Measurements from ENCODE around the gene ANO6.
"Not testable (repeated sequence)": the region's sequence is repeated elsewhere in the genome, so short reads cannot be mapped to it uniquely, and the experiment has no call there.

Gene ANO6

GRCh38 chr12:45298721-45299692 lies 83.1 kb downstream of the ANO6 start:
- Histone ChIP-seq H3K27ac (peak overlapping the region in 10 of 21 experiments; percentile 4 to 75 (median 36)), H3K4me3 (no peak overlapping the region)

- no peak overlapping the region for H3K27ac ChIP-seq
- H3K4me3 ChIP-seq, result no peak overlapping the region
Observed at GRCh38 chr12:45302621-45303369, 86.9 kb downstream of the ANO6 start.

- no peak overlapping the region for H3K4me3 ChIP-seq
- peak overlapping the region in 11 of 21 experiments; percentile 0 to 62 (median 36) for H3K27ac ChIP-seq
Observed at GRCh38 chr12:45303945-45304344, 88.0 kb downstream of the ANO6 start.

- no peak overlapping the region for H3K4me3 ChIP-seq
- H3K27ac ChIP-seq, result peak overlapping the region in 11 of 21 experiments; percentile 0 to 62 (median 38)
Observed at GRCh38 chr12:45304514-45305178, 88.8 kb downstream of the ANO6 start.

- Histone ChIP-seq H3K27ac (peak overlapping the region in 3 of 21 experiments; percentile 27 to 46 (median 35)), H3K4me3 (no peak overlapping the region)
Observed at GRCh38 chr12:45305907-45306306, 90.0 kb downstream of the ANO6 start.

- peak overlapping the region in 7 of 21 experiments; percentile 17 to 61 (median 40) for H3K27ac ChIP-seq
Observed at GRCh38 chr12:45309836-45310626, 94.1 kb downstream of the ANO6 start.

GRCh38 chr12:45310627-45310968 lies 94.7 kb downstream of the ANO6 start:
- Histone ChIP-seq H3K4me3 (no peak overlapping the region), H3K27ac (peak overlapping the region in 6 of 21 experiments; percentile 17 to 61 (median 42))

More at GRCh38 chr12:45309836-45310626, 94.1 kb downstream of the ANO6 start:
- no peak overlapping the region for H3K4me3 ChIP-seq

GRCh38 chr12:45312012-45312411 lies 96.1 kb downstream of the ANO6 start:
- Histone ChIP-seq H3K4me3 (no peak overlapping the region), H3K27ac (no peak overlapping the region)

- Histone ChIP-seq H3K4me3 (no peak overlapping the region), H3K27ac (no peak overlapping the region)
Observed at GRCh38 chr12:45314770-45315169, 98.9 kb downstream of the ANO6 start.

GRCh38 chr12:45315462-45315861 lies 99.6 kb downstream of the ANO6 start:
- Histone ChIP-seq H3K4me3 (no peak overlapping the region), H3K27ac (no peak overlapping the region)

GRCh38 chr12:45317261-45317660 lies 101.4 kb downstream of the ANO6 start:
- not testable (repeated sequence) for H3K4me3 ChIP-seq, H3K27ac ChIP-seq

GRCh38 chr12:45322810-45323209 lies 106.9 kb downstream of the ANO6 start:
- no peak overlapping the region for H3K27ac ChIP-seq
- H3K4me3 ChIP-seq, result no peak overlapping the region

GRCh38 chr12:45324391-45324790 lies 108.5 kb downstream of the ANO6 start:
- Histone ChIP-seq H3K27ac (no peak overlapping the region), H3K4me3 (no peak overlapping the region)

GRCh38 chr12:45326358-45326975 lies 110.6 kb downstream of the ANO6 start:
- Histone ChIP-seq H3K27ac (no peak overlapping the region), H3K4me3 (no peak overlapping the region)

GRCh38 chr12:45327823-45328383 lies 112.0 kb downstream of the ANO6 start:
- no peak overlapping the region for H3K27ac ChIP-seq
- no peak overlapping the region for H3K4me3 ChIP-seq

GRCh38 chr12:45329238-45329637 lies 113.3 kb downstream of the ANO6 start:
- Histone ChIP-seq H3K27ac (no peak overlapping the region), H3K4me3 (no peak overlapping the region)

GRCh38 chr12:45329702-45330101 lies 113.8 kb downstream of the ANO6 start:
- H3K27ac ChIP-seq, result no peak overlapping the region
- H3K4me3 ChIP-seq, result no peak overlapping the region

- Histone ChIP-seq H3K4me3 (no peak overlapping the region), H3K27ac (no peak overlapping the region)
Observed at GRCh38 chr12:45331552-45331951, 115.7 kb downstream of the ANO6 start.

- no peak overlapping the region for H3K27ac ChIP-seq
- no peak overlapping the region for H3K4me3 ChIP-seq
Observed at GRCh38 chr12:45334396-45334795, 118.5 kb downstream of the ANO6 start.

Measured in skin epidermis (tissue), 12 donors.